CD4-positive, alpha-beta T cell (primary cell): Measurements from ENCODE around the gene TARBP2. TPM values are rescaled to one million over a fixed set of nuclear protein-coding genes. Genes with fewer than 3 reads are reported as not detected.

ENCODE experiments used
- ATAC-seq: fragments of 200-7000 bp; cut with Tn5 transposase; one replicate; pipeline ENCODE4 v1.10.0; 2022; ENCODE audit warnings: mild to moderate bottlenecking; ENCODE audit not compliant: poor library complexity
- CTCF ChIA-PET: fragments of 350-600 bp; sonication (Branson Sonifier 250); formaldehyde crosslinking; loops from one replicate; lab custom pipeline; 2021; ENCODE audit warnings: antibody characterized with exemption, inconsistent platforms; lab: Charles Lee
- POLR2A ChIA-PET: fragments of 350-600 bp; sonication (Branson Sonifier 250); formaldehyde crosslinking; loops from one replicate; lab custom pipeline; 2021; ENCODE audit warnings: antibody characterized with exemption, inconsistent platforms; lab: Charles Lee
- DNase-seq, 14 experiments: peaks; one replicate each; pipeline ENCODE4 v3.0.0-alpha.2; 2013 to 2020; ENCODE audit warnings: mixed read lengths in 2 of 14
- H3K27ac ChIP-seq, 2 donors: one replicate each; pipeline versions ENCODE4 v1.5.1 to v1.7.0; 2013; ENCODE audit warnings: low read length in 2 of 2, low read depth in 1 of 2, mild to moderate bottlenecking in 1 of 2
- H3K27me3 ChIP-seq, 2 experiments: 1 replicate in 1 of 2; 2 replicates in 1 of 2; pipeline versions ENCODE4 v1.6.1 to v1.7.0; 2013; ENCODE audit warnings: low read length in 2 of 2, control low read depth in 1 of 2, mild to moderate bottlenecking in 1 of 2, moderate library complexity in 1 of 2; ENCODE audit not compliant: insufficient read depth in 2 of 2, control insufficient read depth in 1 of 2
- H3K36me3 ChIP-seq: one replicate; pipeline ENCODE4 v1.6.1; 2013; ENCODE audit warnings: low read length, control low read depth; ENCODE audit not compliant: insufficient read depth
- H3K4me1 ChIP-seq: one replicate; pipeline ENCODE4 v1.6.1; 2013; ENCODE audit warnings: low read length, control low read depth; ENCODE audit not compliant: insufficient read depth
- H3K4me3 ChIP-seq: one replicate; pipeline ENCODE4 v1.5.1; 2013; ENCODE audit warnings: mild to moderate bottlenecking, low read length, moderate library complexity
- H3K9me3 ChIP-seq, 2 experiments: 1 replicate in 1 of 2; 2 replicates in 1 of 2; pipeline versions ENCODE4 v1.6.1 to v1.7.0; 2013; ENCODE audit warnings: low read length in 2 of 2, mild to moderate bottlenecking in 2 of 2, control low read depth in 1 of 2, moderate library complexity in 1 of 2; ENCODE audit not compliant: control insufficient read depth in 1 of 2, insufficient read depth in 1 of 2
- H3K27ac Mint-ChIP-seq: one replicate; pipeline ENCODE4 v1.8.0; 2020; ENCODE audit warnings: mixed read lengths
- H3K27me3 Mint-ChIP-seq: one replicate; pipeline ENCODE4 v1.8.0; 2021; ENCODE audit warnings: mixed read lengths
- H3K36me3 Mint-ChIP-seq: one replicate; pipeline ENCODE4 v1.8.0; 2021; ENCODE audit warnings: low read depth, mixed read lengths
- H3K4me1 Mint-ChIP-seq: one replicate; pipeline ENCODE4 v1.8.0; 2021; ENCODE audit warnings: low read depth, mixed read lengths
- H3K4me3 Mint-ChIP-seq: one replicate; pipeline ENCODE4 v1.8.0; 2020; ENCODE audit warnings: mild to moderate bottlenecking, mixed read lengths
- H3K9me3 Mint-ChIP-seq: one replicate; pipeline ENCODE4 v1.8.0; 2020; ENCODE audit warnings: mixed read lengths
- intact Hi-C, 2 experiments: fragments of 100-400 bp; cut with DNase I in 1 of 2; cut with micrococcal nuclease in 1 of 2; formaldehyde crosslinking; loops; one replicate each; pipeline versions ENCODE4 v1.15.1 to v1.9.0; 2023 to 2025; cut with DNase I, micrococcal nuclease
- total RNA-seq, 174 experiments: library from RNA in 2 of 174; stranded (reverse) in 2 of 174; gene quantifications; one replicate each; pipeline ENCODE4 v1.2.3 and lab custom pipeline; 2021 to 2026
- TF ChIP-seq, protein P1 (sequence below): fragments of 200-600 bp; IDR thresholded peaks from one replicate; pipeline ENCODE4 v1.8.0; 2022; ENCODE audit warnings: antibody characterized with exemption, mild to moderate bottlenecking

Gene TARBP2
- total RNA-seq, 2 experiments from 2014 or later: 21.7 to 22.4 TPM

DNA sequence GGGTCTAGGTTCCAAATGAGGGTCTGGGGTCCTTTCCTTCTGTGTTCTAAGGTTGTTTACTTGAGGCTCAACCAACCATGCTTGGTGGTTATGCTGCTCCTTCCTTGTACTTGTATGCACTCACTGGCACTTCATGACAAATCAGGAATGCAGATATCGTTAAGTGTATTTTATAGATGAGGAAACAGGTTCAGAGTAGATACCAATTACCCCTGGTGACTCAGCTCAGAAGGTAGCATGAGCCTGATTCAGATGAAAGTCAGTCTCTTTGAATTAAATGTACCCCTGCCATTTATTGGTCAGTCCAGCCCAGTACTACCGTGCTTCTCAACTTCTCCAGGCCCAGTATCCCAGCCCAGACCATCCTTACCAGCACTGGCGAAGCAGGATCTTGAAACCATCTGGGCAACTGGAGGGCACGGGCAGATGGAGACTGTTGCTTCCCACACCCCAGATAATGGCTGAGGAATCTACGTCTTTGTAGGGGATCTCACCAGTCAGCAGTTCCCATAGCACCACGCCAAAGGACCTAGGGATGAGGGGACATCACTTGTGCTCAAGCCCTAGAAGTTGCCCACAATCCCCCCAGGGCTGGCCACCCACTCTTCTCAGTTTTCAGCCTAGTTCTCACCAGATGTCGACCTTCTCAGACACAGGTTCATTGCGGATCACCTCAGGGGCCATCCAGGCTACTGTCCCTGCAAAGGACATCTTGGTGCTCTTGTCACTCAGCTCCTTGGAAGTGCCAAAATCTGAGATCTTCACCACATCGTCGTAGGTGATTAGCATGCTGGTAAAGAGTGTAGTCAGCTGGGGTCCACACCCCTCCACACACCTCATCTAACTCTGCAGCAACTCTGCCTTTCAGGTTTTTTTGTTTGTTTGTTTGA is 16.2 kb upstream of the TARBP2 start:
- intact Hi-C loops: no loop called here
- Histone ChIP-seq H3K4me3 (no peak overlapping the region), H3K27me3 (no peaks in the 10 kb centered on the region), H3K9me3 (no peaks in the 10 kb centered on the region), H3K27ac (no peak overlapping the region), H3K4me1 (peaks cover 7% of the 10 kb centered on the region), H3K36me3 (peaks cover 72% of the 10 kb centered on the region)
- H3K9me3 Mint-ChIP-seq: no peaks in the 10 kb centered on the region
- ATAC-seq (no peak), DNase-seq (no peak)
- TF ChIP-seq, protein P1, sequence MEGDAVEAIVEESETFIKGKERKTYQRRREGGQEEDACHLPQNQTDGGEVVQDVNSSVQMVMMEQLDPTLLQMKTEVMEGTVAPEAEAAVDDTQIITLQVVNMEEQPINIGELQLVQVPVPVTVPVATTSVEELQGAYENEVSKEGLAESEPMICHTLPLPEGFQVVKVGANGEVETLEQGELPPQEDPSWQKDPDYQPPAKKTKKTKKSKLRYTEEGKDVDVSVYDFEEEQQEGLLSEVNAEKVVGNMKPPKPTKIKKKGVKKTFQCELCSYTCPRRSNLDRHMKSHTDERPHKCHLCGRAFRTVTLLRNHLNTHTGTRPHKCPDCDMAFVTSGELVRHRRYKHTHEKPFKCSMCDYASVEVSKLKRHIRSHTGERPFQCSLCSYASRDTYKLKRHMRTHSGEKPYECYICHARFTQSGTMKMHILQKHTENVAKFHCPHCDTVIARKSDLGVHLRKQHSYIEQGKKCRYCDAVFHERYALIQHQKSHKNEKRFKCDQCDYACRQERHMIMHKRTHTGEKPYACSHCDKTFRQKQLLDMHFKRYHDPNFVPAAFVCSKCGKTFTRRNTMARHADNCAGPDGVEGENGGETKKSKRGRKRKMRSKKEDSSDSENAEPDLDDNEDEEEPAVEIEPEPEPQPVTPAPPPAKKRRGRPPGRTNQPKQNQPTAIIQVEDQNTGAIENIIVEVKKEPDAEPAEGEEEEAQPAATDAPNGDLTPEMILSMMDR: no peak
- peak overlapping the region; percentile 5 for H3K27ac Mint-ChIP-seq
- peaks cover 67% of the 10 kb centered on the region for H3K36me3 Mint-ChIP-seq
- POLR2A ChIA-PET: interaction anchor here (1.1 to 2.7 kb wide), 2 partner anchors 11 to 16 kb away, joined by 3 to 11 read pairs; partner anchors contain the start of gene TARBP2
- CTCF ChIA-PET: no interaction called here
- H3K4me3 Mint-ChIP-seq: no peak overlapping the region
- peaks cover 12% of the 10 kb centered on the region for H3K4me1 Mint-ChIP-seq
- H3K27me3 Mint-ChIP-seq: no peaks in the 10 kb centered on the region

DNA sequence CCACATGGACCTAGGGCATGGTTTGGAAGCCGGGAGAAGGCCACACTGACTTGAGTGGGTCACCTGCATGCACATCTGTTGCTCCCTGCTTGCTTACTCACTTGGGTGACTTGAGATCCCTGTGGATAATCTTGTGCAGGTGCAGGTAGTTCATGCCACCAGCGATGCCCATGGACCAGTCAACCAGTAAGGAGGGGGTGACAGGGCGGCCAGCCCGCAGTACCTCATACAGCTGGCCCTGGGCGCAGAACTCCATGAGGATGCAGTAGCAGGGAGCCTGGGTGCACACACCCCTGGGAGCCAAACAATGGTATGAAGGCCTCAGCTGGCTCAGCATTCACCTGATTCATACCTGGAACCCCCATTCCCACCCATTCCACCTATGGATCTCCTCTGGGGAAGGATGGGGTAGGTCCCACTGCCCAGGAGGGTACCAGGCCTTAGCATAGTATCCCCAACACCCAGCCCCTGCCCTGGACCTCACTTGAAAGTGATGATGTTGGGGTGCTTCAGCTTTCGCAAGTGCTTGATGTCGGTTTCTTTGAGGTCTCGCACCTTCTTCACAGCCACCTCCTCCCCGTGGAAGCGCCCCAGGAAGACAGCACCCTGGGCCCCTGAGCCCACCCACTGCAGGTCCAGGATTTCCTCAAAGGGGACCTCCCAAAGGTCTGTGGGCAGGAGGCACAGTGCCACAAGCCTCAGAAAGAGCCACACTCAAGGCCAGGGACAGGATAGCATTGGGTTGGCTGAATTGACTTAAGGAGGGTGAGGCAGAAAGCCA is 14.9 kb upstream of the TARBP2 start:
- ChIA-PET CTCF (interaction anchor here (1.2 kb wide), 1 partner anchor 11 kb away, joined by 3 read pairs; no protein-coding TSS in a partner anchor), POLR2A (interaction anchor here (0.8 to 2.7 kb wide), 4 partner anchors 8 to 15 kb away, joined by 3 to 11 read pairs (median 3); partner anchors contain the start of gene TARBP2)
- Mint-ChIP-seq H3K36me3 (peaks cover 55% of the 10 kb centered on the region), H3K4me1 (peaks cover 12% of the 10 kb centered on the region), H3K27me3 (no peaks in the 10 kb centered on the region), H3K9me3 (no peaks in the 10 kb centered on the region), H3K4me3 (no peak overlapping the region), H3K27ac (peak overlapping the region; percentile 30)
- peak in 1 of 14 experiments; percentile 27 for DNase-seq
- Histone ChIP-seq H3K27me3 (no peaks in the 10 kb centered on the region), H3K4me1 (peaks cover 7% of the 10 kb centered on the region), H3K4me3 (no peak overlapping the region), H3K27ac (no peak overlapping the region), H3K9me3 (no peaks in the 10 kb centered on the region), H3K36me3 (peaks cover 61% of the 10 kb centered on the region)
- TF ChIP-seq, protein P1: no peak
- no peak for ATAC-seq
- intact Hi-C loops: no loop called here

DNA sequence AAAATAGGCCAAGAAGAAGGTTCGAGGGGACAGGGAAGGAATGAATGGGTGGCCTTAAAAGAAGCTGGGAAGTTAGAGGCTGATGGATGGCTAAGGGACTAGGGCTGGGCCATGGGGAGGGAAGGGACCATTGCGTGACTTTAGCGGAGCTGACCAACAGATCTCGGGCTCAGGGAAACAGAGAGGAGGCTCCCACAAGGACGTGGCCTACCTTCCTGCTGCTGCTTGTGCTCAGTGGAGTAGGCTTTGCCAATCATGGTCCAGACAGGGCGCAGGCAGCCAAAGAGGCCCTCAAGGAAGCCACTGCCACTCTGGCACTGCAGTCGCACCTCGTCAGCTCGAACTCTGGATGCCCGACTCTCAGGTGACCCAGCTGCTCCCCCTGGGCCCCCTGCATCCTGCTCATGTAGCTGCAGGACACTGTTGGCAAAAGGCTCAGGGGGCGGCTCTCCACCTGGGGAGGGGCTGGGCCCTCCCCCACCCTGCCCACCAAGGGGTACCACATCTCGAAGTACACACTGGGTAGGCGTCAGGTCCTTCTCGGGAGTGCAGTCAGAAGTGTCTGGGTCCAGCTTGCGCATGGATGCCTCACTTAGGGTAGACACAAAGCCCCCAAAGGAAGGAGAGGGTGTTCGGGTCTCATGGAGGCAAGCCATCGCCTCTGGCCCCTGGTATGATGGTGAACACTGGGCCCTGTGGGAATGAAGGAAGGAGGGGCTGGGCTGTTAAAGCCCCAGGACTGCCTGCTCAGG is 14.2 kb upstream of the TARBP2 start:
- DNase-seq (peak in 1 of 14 experiments; percentile 33), ATAC-seq (no peak)
- H3K27me3 Mint-ChIP-seq: no peaks in the 10 kb centered on the region
- no peaks in the 10 kb centered on the region for H3K9me3 ChIP-seq
- peak overlapping the region; percentile 30 for H3K27ac Mint-ChIP-seq
- H3K36me3 ChIP-seq: peaks cover 55% of the 10 kb centered on the region
- intact Hi-C loops: no loop called here
- H3K27me3 ChIP-seq: no peaks in the 10 kb centered on the region
- H3K4me1 Mint-ChIP-seq: peaks cover 12% of the 10 kb centered on the region
- peaks cover 7% of the 10 kb centered on the region for H3K4me1 ChIP-seq
- H3K27ac ChIP-seq: no peak overlapping the region
- no peak overlapping the region for H3K4me3 ChIP-seq
- no peaks in the 10 kb centered on the region for H3K9me3 Mint-ChIP-seq
- POLR2A ChIA-PET: interaction anchor here (0.8 to 2.7 kb wide), 3 partner anchors 9 to 14 kb away, joined by 3 to 11 read pairs (median 3); partner anchors contain the start of gene TARBP2
- TF ChIP-seq, protein P1: no peak
- CTCF ChIA-PET: interaction anchor here (1.2 kb wide), 1 partner anchor 12 kb away, joined by 3 read pairs; no protein-coding TSS in a partner anchor
- H3K36me3 Mint-ChIP-seq: peaks cover 47% of the 10 kb centered on the region
- no peak overlapping the region for H3K4me3 Mint-ChIP-seq
